ENCODE results near the gene ZC3H12A.

Gene ZC3H12A

GRCh38 chr1:37477198-37477931 lies 3.0 kb downstream of the ZC3H12A start:
- no peak overlapping the region for H2AFZ ChIP-seq (ENCODE audit: low read depth)

GRCh38 chr1:37477946-37478345 lies 3.6 kb downstream of the ZC3H12A start:
- H2AFZ ChIP-seq (ENCODE audit: low read depth): no peak overlapping the region
- H4K20me1 ChIP-seq (ENCODE audit: insufficient read depth): 0 out of 2 replicates have a peak, but pooled peaks cover 3% of the 10 kb centered on the region
- H3K4me3 ChIP-seq (IDR thresholded peaks at IDR 0.05; ENCODE audit: insufficient read depth, low read depth, low read length): no peak overlapping the region
- TF ChIP-seq, protein P1, sequence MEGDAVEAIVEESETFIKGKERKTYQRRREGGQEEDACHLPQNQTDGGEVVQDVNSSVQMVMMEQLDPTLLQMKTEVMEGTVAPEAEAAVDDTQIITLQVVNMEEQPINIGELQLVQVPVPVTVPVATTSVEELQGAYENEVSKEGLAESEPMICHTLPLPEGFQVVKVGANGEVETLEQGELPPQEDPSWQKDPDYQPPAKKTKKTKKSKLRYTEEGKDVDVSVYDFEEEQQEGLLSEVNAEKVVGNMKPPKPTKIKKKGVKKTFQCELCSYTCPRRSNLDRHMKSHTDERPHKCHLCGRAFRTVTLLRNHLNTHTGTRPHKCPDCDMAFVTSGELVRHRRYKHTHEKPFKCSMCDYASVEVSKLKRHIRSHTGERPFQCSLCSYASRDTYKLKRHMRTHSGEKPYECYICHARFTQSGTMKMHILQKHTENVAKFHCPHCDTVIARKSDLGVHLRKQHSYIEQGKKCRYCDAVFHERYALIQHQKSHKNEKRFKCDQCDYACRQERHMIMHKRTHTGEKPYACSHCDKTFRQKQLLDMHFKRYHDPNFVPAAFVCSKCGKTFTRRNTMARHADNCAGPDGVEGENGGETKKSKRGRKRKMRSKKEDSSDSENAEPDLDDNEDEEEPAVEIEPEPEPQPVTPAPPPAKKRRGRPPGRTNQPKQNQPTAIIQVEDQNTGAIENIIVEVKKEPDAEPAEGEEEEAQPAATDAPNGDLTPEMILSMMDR (conservative IDR thresholded peaks at IDR 0.05; ENCODE audit: low read depth, low read length): no peak
- H3K27ac ChIP-seq: peak overlapping the region; percentile 88
- peak overlapping the region; percentile 99 for H3K4me2 ChIP-seq
- peak overlapping the region; percentile 1; the same call in 1 of the 2 replicates for H3K9ac ChIP-seq
- peaks cover 3% of the 10 kb centered on the region; the same call in 1 of the 2 replicates for H3K36me3 ChIP-seq (ENCODE audit: insufficient read depth)
- peaks cover 41% of the 10 kb centered on the region for H3K4me1 ChIP-seq (ENCODE audit: low read depth, poor library complexity, severe bottlenecking)
- no peaks in the 10 kb centered on the region for H3K27me3 ChIP-seq (ENCODE audit: insufficient read depth, low read depth)
- H3K79me2 ChIP-seq (ENCODE audit: insufficient read depth, low read depth): peaks cover 59% of the 10 kb centered on the region

More at GRCh38 chr1:37477198-37477931, 3.0 kb downstream of the ZC3H12A start:
- Histone ChIP-seq H3K27me3 (ENCODE audit: insufficient read depth, low read depth) (no peaks in the 10 kb centered on the region), H3K4me2 (peak overlapping the region; percentile 99), H3K4me3 (IDR thresholded peaks at IDR 0.05; ENCODE audit: insufficient read depth, low read depth, low read length) (peak overlapping the region; percentile 46), H3K9ac (peak overlapping the region; percentile 79; the same call in 1 of the 2 replicates), H4K20me1 (ENCODE audit: insufficient read depth) (0 out of 2 replicates have a peak, but pooled peaks cover 3% of the 10 kb centered on the region), H3K27ac (peak overlapping the region; percentile 88), H3K36me3 (ENCODE audit: insufficient read depth) (peaks cover 3% of the 10 kb centered on the region; the same call in 1 of the 2 replicates), H3K4me1 (ENCODE audit: low read depth, poor library complexity, severe bottlenecking) (peaks cover 42% of the 10 kb centered on the region), H3K79me2 (ENCODE audit: insufficient read depth, low read depth) (peaks cover 59% of the 10 kb centered on the region)
- TF ChIP-seq, protein P1 (conservative IDR thresholded peaks at IDR 0.05; ENCODE audit: low read depth, low read length): no peak

GRCh38 chr1:37478451-37478881 lies 4.1 kb downstream of the ZC3H12A start:
- Histone ChIP-seq H3K9ac (peak overlapping the region; percentile 62; the same call in 1 of the 2 replicates), H3K4me2 (peak overlapping the region; percentile 99), H3K36me3 (ENCODE audit: insufficient read depth) (peaks cover 3% of the 10 kb centered on the region; the same call in 1 of the 2 replicates), H4K20me1 (ENCODE audit: insufficient read depth) (0 out of 2 replicates have a peak, but pooled peaks cover 3% of the 10 kb centered on the region), H3K27me3 (ENCODE audit: insufficient read depth, low read depth) (no peaks in the 10 kb centered on the region), H2AFZ (ENCODE audit: low read depth) (no peak overlapping the region), H3K27ac (peak overlapping the region; percentile 88), H3K79me2 (ENCODE audit: insufficient read depth, low read depth) (peaks cover 59% of the 10 kb centered on the region), H3K4me3 (IDR thresholded peaks at IDR 0.05; ENCODE audit: insufficient read depth, low read depth, low read length) (no peak overlapping the region), H3K4me1 (ENCODE audit: low read depth, poor library complexity, severe bottlenecking) (peaks cover 37% of the 10 kb centered on the region)
- TF ChIP-seq, protein P1 (conservative IDR thresholded peaks at IDR 0.05; ENCODE audit: low read depth, low read length): no peak

GRCh38 chr1:37478890-37479254 lies 4.5 kb downstream of the ZC3H12A start:
- Histone ChIP-seq H3K79me2 (ENCODE audit: insufficient read depth, low read depth) (peaks cover 59% of the 10 kb centered on the region), H4K20me1 (ENCODE audit: insufficient read depth) (0 out of 2 replicates have a peak, but pooled peaks cover 3% of the 10 kb centered on the region), H3K4me3 (IDR thresholded peaks at IDR 0.05; ENCODE audit: insufficient read depth, low read depth, low read length) (peak overlapping the region; percentile 22), H3K4me2 (peak overlapping the region; percentile 99), H2AFZ (ENCODE audit: low read depth) (no peak overlapping the region), H3K27me3 (ENCODE audit: insufficient read depth, low read depth) (no peaks in the 10 kb centered on the region), H3K4me1 (ENCODE audit: low read depth, poor library complexity, severe bottlenecking) (peaks cover 33% of the 10 kb centered on the region), H3K27ac (peak overlapping the region; percentile 88), H3K9ac (peak overlapping the region; percentile 62; the same call in 1 of the 2 replicates), H3K36me3 (ENCODE audit: insufficient read depth) (peaks cover 3% of the 10 kb centered on the region; the same call in 1 of the 2 replicates)
- TF ChIP-seq, protein P1 (conservative IDR thresholded peaks at IDR 0.05; ENCODE audit: low read depth, low read length): no peak

Measured in KMS-11 (cell line).